SK-N-MC (cell line): ENCODE results near the gene ARHGEF17.
A peak's percentile ranks its signal among the peaks of the same experiment; 100 is the strongest.

Experiments used
- DNase-seq: peaks from one replicate; pipeline ENCODE4 v3.0.0-alpha.2; 2011; ENCODE audit warnings: low read depth, low spot score
- H3K27ac ChIP-seq: fragments of 200-600 bp; sonication (generic); 2 replicates; pipeline ENCODE4 v1.5.1; 2016; ENCODE audit warnings: mixed run types
- H3K36me3 ChIP-seq: fragments of 200-600 bp; sonication (generic); 2 replicates; pipeline ENCODE4 v1.6.1; 2017; ENCODE audit warnings: antibody characterized with exemption, low read length, mixed read lengths; ENCODE audit not compliant: insufficient read depth
- H3K4me3 ChIP-seq: fragments of 200-600 bp; sonication (generic); 2 replicates; pipeline ENCODE4 v1.5.1; 2016
- H3K9ac ChIP-seq: fragments of 200-600 bp; sonication (generic); 2 replicates; pipeline ENCODE4 v1.8.0; 2017; ENCODE audit warnings: mixed run types, mixed read lengths; ENCODE audit not compliant: insufficient read length
- H3K9me3 ChIP-seq: fragments of 200-600 bp; sonication (generic); 2 replicates; pipeline ENCODE4 v1.6.1; 2017; ENCODE audit warnings: low read depth, mild to moderate bottlenecking, antibody characterized with exemption, low read length, moderate library complexity, mixed read lengths
- EZH2 ChIP-seq: fragments of 200-600 bp; sonication (generic); IDR thresholded peaks from one replicate; pipeline ENCODE4 v1.6.1; 2017; ENCODE audit warnings: antibody characterized with exemption
- FOXP2 ChIP-seq: optimal IDR thresholded peaks from 2 replicates; pipeline ENCODE3; 2011; ENCODE audit warnings: mild to moderate bottlenecking, moderate library complexity; ENCODE audit not compliant: insufficient read depth; ENCODE audit errors: extremely low read length, control extremely low read depth
- POLR2AphosphoS5 ChIP-seq: IDR thresholded peaks from 2 replicates; pipeline ENCODE4 v1.6.1; 2012; ENCODE audit warnings: mild to moderate bottlenecking, low read depth, low read length, borderline replicate concordance

Gene ARHGEF17

DNA sequence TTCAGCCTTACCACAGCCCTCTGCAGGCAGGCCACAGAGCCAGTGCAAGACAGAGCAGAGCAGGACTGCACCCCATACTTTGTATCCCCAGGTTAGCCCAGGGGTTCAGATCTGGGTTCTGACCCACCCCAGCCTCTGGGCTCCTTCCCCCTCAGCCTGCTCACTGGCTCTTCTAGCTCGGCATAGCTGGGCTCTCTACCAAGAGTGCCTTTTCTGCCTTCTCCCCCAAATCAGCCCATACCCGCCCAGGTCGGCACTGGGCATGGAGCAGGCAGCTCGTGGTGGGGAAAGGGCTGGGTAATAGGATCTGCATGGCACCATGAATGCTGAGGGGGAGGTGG is 76.4 kb downstream of the ARHGEF17 start:
- TF ChIP-seq FOXP2 = no peak
- no peak for TF ChIP-seq POLR2AphosphoS5
- no peak for TF ChIP-seq EZH2
- no peak overlapping the region for H3K4me3 ChIP-seq
- no peak overlapping the region; the same call in 1 of the 2 replicates for H3K27ac ChIP-seq
- no peaks in the 10 kb centered on the region for H3K9me3 ChIP-seq
- no peak for DNase-seq
- no peak overlapping the region for H3K9ac ChIP-seq
- H3K36me3 ChIP-seq = no peaks in the 10 kb centered on the region

DNA sequence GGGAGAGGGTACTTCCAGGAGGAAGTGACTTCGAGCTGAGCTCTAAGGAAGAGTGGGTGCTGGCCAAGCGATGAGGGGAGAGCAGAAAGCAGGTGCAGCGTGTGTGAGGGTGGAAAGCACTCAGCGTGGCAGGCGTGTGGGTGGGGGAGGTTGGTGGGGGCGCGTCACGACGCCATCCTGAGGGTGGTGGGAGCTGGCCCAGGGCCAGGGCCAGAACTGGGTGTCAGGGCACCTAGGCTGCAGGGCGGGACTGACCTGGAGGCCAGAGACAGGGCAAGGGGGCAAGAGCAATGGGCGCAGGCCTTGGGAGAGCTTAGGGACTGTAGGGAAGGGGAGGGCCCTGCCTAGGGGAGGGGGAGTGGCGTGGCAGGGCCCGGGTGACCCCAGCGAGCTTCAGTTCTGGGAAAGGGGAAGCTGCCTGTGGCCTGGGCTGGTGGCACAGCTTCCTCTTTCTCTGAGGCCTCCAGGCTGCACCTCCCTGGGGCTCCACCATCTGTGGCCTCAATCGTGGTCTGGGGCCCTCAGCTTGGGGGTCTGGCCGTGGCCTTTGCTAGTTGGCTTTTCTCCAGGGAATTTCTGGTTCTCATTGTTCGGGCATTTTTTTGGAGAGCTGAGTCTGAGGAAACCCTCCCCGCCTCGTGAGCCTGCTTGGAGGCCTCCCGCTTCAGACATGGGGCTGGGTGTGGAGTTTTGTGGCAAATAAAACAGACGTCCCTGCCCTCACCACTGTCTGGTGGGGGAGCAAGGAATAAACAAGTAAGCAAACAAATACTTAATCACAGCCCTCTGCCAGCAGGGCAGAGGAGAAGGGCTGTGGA is 77.0 kb downstream of the ARHGEF17 start:
- no peaks in the 10 kb centered on the region for H3K9me3 ChIP-seq
- no peaks in the 10 kb centered on the region for H3K36me3 ChIP-seq
- H3K4me3 ChIP-seq = peak overlapping the region; percentile 45; the same call in 1 of the 2 replicates
- no peak for DNase-seq
- peak overlapping the region; percentile 76 for H3K27ac ChIP-seq
- peak overlapping the region; percentile 55 for H3K9ac ChIP-seq
- no peak for TF ChIP-seq POLR2AphosphoS5
- TF ChIP-seq EZH2 = no peak
- TF ChIP-seq FOXP2 = no peak

DNA sequence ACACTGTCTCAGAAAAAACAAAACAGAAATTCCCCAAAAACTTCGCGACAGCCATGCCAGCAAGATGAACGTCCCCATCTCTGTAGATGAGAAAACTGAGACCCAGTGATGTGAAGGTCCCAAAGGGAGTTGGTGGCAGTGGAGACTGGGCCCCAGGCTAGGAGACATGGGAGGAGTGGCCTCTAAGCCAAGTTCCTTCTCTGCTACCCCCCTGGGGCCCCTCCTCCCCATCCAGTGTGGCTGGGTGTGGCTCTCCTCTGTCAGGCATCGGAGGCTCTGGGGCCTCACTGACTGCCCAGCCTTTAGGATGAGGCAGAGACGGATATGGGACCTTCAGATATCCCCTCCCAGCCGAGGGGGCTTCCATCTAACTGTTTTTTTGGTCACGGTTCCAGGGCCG is 77.9 kb downstream of the ARHGEF17 start:
- no peak for DNase-seq
- Histone ChIP-seq H3K27ac (peak overlapping the region; percentile 31; the same call in 1 of the 2 replicates), H3K9ac (no peak overlapping the region)

DNA sequence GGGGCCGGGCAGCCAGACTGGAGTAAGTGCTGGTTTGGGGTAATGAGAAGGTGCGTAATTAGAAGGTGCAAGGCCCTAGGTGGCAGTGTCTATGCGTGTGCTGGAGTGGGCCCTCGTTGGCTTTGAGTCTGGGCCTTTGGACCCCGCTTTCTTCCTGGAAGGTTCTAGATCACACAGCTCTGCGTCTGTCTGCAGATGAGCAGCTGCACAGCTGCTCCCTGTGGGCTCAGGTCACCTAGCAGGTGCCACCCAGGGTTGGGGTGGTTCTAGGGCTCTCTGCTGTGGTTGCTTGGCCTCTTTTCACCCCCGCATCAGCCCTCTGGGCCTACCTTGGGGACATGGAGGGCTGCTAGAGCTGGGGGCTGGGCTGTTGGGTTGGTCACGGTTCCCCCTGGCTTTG is 78.5 kb downstream of the ARHGEF17 start:
- TF ChIP-seq FOXP2 (no peak), EZH2 (no peak), POLR2AphosphoS5 (no peak)

More for the DNA sequence above, 77.9 kb downstream of the ARHGEF17 start:
- Histone ChIP-seq H3K36me3 (no peaks in the 10 kb centered on the region), H3K4me3 (peak overlapping the region; percentile 24; the same call in 1 of the 2 replicates), H3K9me3 (no peaks in the 10 kb centered on the region)
- TF ChIP-seq FOXP2 (no peak), EZH2 (no peak)

DNA sequence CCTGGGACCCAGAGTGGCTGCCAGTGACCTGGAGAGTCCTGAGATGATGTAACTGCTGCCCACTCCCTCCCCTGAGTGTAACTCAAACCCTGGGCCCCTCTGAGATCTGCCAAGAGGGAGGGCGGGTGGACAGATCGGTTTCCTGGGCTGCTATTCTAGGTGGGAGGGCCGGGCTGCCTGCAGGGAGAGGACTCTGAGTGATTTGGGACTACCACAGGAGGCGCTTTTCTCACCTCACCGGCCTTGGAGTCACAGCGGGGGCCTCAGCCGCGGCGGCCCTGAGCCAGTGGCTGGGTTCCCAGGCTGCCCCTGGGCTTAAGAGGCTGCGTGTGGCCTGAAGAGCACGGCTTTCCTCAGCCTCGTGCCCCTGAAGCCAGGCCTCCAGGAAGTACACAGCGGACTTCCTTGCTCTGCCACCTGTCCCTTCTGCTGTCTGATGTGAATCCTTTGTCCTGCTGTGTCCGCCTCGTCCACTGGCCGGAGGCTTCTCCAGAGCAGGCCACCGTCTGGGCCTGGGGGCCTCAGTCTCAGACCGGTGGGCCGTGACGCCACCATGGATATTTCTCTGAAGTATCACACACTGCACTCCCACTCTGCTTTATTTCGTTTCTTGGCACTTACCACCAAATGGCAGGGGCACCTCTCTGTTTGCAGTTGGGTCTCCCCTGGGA is 79.7 kb downstream of the ARHGEF17 start:
- H3K4me3 ChIP-seq = no peak overlapping the region
- H3K9ac ChIP-seq = peak overlapping the region; percentile 41
- DNase-seq = no peak
- TF ChIP-seq POLR2AphosphoS5 (no peak), FOXP2 (no peak), EZH2 (no peak)
- no peaks in the 10 kb centered on the region for H3K9me3 ChIP-seq
- no peak overlapping the region for H3K27ac ChIP-seq
- H3K36me3 ChIP-seq = no peaks in the 10 kb centered on the region

More for the DNA sequence above, 78.5 kb downstream of the ARHGEF17 start:
- Histone ChIP-seq H3K27ac (0 out of 2 replicates have a peak overlapping the region, but pooled peaks have one; percentile 31), H3K4me3 (no peak overlapping the region), H3K36me3 (no peaks in the 10 kb centered on the region), H3K9me3 (no peaks in the 10 kb centered on the region), H3K9ac (no peak overlapping the region)
- DNase-seq = no peak

DNA sequence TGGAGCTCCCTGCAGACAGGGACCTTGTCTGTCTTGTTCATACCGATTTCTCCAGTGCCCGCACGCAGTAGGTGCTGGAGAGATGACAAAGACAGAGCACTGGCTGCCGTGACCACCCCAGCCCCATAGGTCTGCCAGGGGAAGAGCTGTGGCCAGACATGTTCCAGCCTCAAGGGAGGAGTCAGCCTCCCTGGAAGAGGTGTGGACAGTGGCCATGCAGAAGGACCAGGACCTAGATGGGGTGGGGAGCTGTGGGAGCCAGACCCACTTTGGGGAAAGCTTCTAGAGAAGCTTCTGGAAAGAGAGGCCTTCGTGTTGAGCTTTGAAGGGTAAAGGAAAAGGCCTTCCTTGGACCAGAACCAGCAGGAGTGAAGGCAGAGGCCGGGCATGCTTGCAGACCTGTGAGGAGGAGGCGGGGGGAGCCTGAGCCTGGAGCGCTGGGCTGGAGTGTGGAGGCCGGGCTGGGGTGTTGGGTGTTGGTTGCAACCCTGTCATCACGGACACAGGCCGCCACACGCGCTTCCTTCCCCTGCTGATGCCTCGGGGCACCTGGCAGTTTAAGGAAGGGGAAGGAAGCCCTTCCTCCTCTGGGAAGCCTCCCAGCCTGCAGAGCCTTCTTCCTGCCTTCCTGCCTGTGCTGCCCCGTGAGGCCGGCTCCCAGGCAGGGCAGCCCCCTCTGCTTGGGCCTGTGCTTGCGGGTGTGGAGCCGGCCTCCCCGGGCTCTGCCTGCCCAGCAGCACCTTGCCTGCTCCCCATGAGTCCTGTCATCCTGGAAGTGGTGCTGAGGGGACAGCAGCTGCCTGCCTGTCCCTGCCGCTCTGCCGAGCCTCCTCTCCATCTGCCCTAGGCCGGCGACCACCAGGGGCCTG is 80.4 kb downstream of the ARHGEF17 start:
- no peak for DNase-seq
- no peak overlapping the region for H3K9ac ChIP-seq
- TF ChIP-seq EZH2 = no peak
- TF ChIP-seq FOXP2 = no peak

DNA sequence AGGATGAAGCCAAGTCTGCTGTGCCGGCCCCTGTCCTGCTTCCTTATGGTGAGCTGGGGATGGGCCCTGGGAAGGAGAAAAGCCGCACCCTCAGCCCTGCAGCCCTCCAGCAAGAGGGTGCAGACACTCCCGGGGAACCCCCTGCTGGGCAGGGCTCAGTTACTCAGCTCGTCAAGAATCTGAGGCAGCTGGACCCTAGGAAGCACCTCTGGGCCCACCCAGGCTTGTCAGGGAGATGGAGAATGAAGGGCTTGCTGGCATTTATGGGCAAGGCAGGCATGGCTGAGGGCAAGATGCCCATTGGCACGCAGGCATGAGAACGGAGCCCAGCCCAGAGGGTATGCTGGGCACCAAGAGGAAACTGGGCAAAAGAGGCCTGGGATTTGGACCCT is 81.1 kb downstream of the ARHGEF17 start:
- TF ChIP-seq EZH2 (no peak), FOXP2 (no peak), POLR2AphosphoS5 (no peak)

More for the DNA sequence above, 80.4 kb downstream of the ARHGEF17 start:
- H3K9me3 ChIP-seq = no peaks in the 10 kb centered on the region
- no peak overlapping the region for H3K27ac ChIP-seq
- no peak overlapping the region for H3K4me3 ChIP-seq
- no peaks in the 10 kb centered on the region for H3K36me3 ChIP-seq

DNA sequence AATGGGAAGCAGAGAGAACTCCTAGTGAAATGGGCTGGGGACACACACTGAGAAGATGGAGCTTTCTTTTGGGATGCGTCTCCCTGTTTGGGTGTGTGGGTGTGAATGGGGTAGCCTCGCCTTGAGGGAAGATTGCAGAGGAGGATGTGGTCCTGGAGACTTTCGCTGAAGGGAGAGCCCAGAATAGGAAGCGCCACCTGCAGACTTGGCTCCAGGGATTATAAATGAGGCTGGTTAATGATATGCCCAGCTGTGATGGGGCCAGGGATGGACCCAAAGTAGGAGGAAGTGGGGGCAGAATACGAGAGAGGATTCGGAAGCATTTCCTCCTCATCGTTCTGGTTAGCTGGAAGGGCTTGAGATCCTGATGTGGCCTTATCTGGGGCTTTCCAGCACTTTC is 81.8 kb downstream of the ARHGEF17 start:
- no peak overlapping the region for H3K4me3 ChIP-seq
- H3K9ac ChIP-seq = no peak overlapping the region

More for the DNA sequence above, 81.1 kb downstream of the ARHGEF17 start:
- no peaks in the 10 kb centered on the region for H3K36me3 ChIP-seq
- DNase-seq = no peak
- H3K9ac ChIP-seq = no peak overlapping the region
- H3K4me3 ChIP-seq = no peak overlapping the region
- no peaks in the 10 kb centered on the region for H3K9me3 ChIP-seq
- H3K27ac ChIP-seq = no peak overlapping the region

More for the DNA sequence above, 81.8 kb downstream of the ARHGEF17 start:
- Histone ChIP-seq H3K36me3 (no peaks in the 10 kb centered on the region), H3K9me3 (no peaks in the 10 kb centered on the region), H3K27ac (no peak overlapping the region)
- TF ChIP-seq POLR2AphosphoS5 (no peak), FOXP2 (no peak), EZH2 (no peak)
- no peak for DNase-seq
